ENCODE results near the gene NDUFAF2. TPM values are rescaled to one million over a fixed set of nuclear protein-coding genes. Genes with fewer than 3 reads are reported as not detected.

Gene NDUFAF2
- total and polyA plus RNA-seq, 2 of the 13 experiments (the other 11 are each of a cell fraction or from before 2014, with no cell fraction given), result 34.0 to 78.4 TPM

- 0 out of 2 replicates have a peak, but pooled peaks have one; percentile 28 for TF ChIP-seq ZBTB14 (CRISPR knock-in tag; IDR thresholded peaks at IDR 0.05)
- no peak for TF ChIP-seq ZKSCAN8 (CRISPR knock-in tag; IDR thresholded peaks at IDR 0.05; ENCODE audit: borderline replicate concordance)
- no peak for TF ChIP-seq ZNF441 (CRISPR knock-in tag; IDR thresholded peaks at IDR 0.05; ENCODE audit: borderline replicate concordance)
- no peak for TF ChIP-seq GMEB2 (CRISPR knock-in tag; IDR thresholded peaks at IDR 0.05; ENCODE audit: low read depth)
- TF ChIP-seq MED8 (CRISPR knock-in tag; IDR thresholded peaks at IDR 0.05; ENCODE audit: insufficient replicate concordance), result no peak
- TF ChIP-seq ZMAT3 (CRISPR knock-in tag; conservative IDR thresholded peaks at IDR 0.05), result peak; percentile 88
- TF ChIP-seq ZBTB7B (CRISPR knock-in tag; IDR thresholded peaks at IDR 0.05), result no peak; the same call in 1 of the 2 replicates
- no peak for TF ChIP-seq CBX2 (IDR thresholded peaks at IDR 0.05; ENCODE audit: low read depth, low read length)
- no peak for TF ChIP-seq CBX2 (CRISPR knock-in tag; IDR thresholded peaks at IDR 0.05; ENCODE audit: low read depth)
- TF ChIP-seq IKZF4 (CRISPR knock-in tag; IDR thresholded peaks at IDR 0.05; ENCODE audit: borderline replicate concordance, low read depth, not compliant biosample characterization), result peak; percentile 48
- peak; percentile 90 for TF ChIP-seq KMT2B (CRISPR knock-in tag; IDR thresholded peaks at IDR 0.05)
- 0 out of 2 replicates have a peak, but pooled peaks have one; percentile 16 for TF ChIP-seq ZBTB38 (CRISPR knock-in tag; IDR thresholded peaks at IDR 0.05)
- TF ChIP-seq STAT5B (CRISPR knock-in tag; IDR thresholded peaks at IDR 0.05), result no peak
- TF ChIP-seq ATAD3A (CRISPR knock-in tag; IDR thresholded peaks at IDR 0.05), result no peak
- no peak for TF ChIP-seq SNRNP70 (IDR thresholded peaks at IDR 0.05; ENCODE audit: low read depth, low read length)
- TF ChIP-seq ZMAT5 (CRISPR knock-in tag; IDR thresholded peaks at IDR 0.05; ENCODE audit: borderline replicate concordance, low read depth), result no peak
- no peak for TF ChIP-seq RFX3 (CRISPR knock-in tag; IDR thresholded peaks at IDR 0.05)
- TF ChIP-seq SUZ12 (IDR thresholded peaks at IDR 0.05; ENCODE audit: low read depth, low read length), result no peak
- TF ChIP-seq CC2D1A (CRISPR knock-in tag; IDR thresholded peaks at IDR 0.05), result no peak
- TF ChIP-seq PRDM10 (CRISPR knock-in tag; IDR thresholded peaks at IDR 0.05; ENCODE audit: low read depth), result no peak
- no peak for TF ChIP-seq PREB (CRISPR knock-in tag; IDR thresholded peaks at IDR 0.05)
- TF ChIP-seq HOXA5 (CRISPR knock-in tag; IDR thresholded peaks at IDR 0.05), result peak; percentile 58; the same call in 1 of the 2 replicates
Observed at GRCh38 chr5:60944904-60945812, at the start of gene NDUFAF2, which contains the start of gene ERCC8 (continued).
